OCI-LY7 (cell line): ENCODE results near the gene IZUMO4.

Source experiments
- EZH2phosphoT487 ChIP-seq: fragments of 200-600 bp; sonication (generic); IDR thresholded peaks from 2 replicates; pipeline ENCODE4 v1.6.1; 2018; ENCODE audit warnings: low read depth, borderline replicate concordance, mild to moderate bottlenecking, mixed run types, antibody characterized with exemption, low read length, moderate library complexity, mixed read lengths
- TF ChIP-seq, protein P1 (sequence below): fragments of 200-600 bp; sonication (generic); conservative IDR thresholded peaks from 2 replicates; pipeline ENCODE4 v1.5.1; 2014; ENCODE audit warnings: mild to moderate bottlenecking, antibody characterized with exemption, low read length, moderate library complexity, mixed read lengths

GRCh38 chr19:2129892-2130770, 33.4 kb downstream of the IZUMO4 start:
- TF ChIP-seq, protein P1, sequence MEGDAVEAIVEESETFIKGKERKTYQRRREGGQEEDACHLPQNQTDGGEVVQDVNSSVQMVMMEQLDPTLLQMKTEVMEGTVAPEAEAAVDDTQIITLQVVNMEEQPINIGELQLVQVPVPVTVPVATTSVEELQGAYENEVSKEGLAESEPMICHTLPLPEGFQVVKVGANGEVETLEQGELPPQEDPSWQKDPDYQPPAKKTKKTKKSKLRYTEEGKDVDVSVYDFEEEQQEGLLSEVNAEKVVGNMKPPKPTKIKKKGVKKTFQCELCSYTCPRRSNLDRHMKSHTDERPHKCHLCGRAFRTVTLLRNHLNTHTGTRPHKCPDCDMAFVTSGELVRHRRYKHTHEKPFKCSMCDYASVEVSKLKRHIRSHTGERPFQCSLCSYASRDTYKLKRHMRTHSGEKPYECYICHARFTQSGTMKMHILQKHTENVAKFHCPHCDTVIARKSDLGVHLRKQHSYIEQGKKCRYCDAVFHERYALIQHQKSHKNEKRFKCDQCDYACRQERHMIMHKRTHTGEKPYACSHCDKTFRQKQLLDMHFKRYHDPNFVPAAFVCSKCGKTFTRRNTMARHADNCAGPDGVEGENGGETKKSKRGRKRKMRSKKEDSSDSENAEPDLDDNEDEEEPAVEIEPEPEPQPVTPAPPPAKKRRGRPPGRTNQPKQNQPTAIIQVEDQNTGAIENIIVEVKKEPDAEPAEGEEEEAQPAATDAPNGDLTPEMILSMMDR: no peak
- no peak for TF ChIP-seq EZH2phosphoT487
